GM19324 (cell line): ENCODE measurements around the gene CEP104.

Experiments used
- ATAC-seq: cut with Tn5 transposase; IDR thresholded peaks from one replicate; pipeline ENCODE4 v1.9.1; 2021; ENCODE audit warnings: mild to moderate bottlenecking, moderate library complexity; ENCODE audit not compliant: unreplicated experiment, low FRiP score

CEP104 gene

GRCh38 chr1:3783651-3784474, 73.1 kb downstream of the CEP104 start:
- ATAC-seq: no peak

- no peak for ATAC-seq
Measured at GRCh38 chr1:3780901-3781300, 76.1 kb downstream of the CEP104 start.

GRCh38 chr1:3779912-3780416, 77.0 kb downstream of the CEP104 start:
- no peak for ATAC-seq

GRCh38 chr1:3779265-3779911, 77.6 kb downstream of the CEP104 start:
- ATAC-seq: no peak

DNA sequence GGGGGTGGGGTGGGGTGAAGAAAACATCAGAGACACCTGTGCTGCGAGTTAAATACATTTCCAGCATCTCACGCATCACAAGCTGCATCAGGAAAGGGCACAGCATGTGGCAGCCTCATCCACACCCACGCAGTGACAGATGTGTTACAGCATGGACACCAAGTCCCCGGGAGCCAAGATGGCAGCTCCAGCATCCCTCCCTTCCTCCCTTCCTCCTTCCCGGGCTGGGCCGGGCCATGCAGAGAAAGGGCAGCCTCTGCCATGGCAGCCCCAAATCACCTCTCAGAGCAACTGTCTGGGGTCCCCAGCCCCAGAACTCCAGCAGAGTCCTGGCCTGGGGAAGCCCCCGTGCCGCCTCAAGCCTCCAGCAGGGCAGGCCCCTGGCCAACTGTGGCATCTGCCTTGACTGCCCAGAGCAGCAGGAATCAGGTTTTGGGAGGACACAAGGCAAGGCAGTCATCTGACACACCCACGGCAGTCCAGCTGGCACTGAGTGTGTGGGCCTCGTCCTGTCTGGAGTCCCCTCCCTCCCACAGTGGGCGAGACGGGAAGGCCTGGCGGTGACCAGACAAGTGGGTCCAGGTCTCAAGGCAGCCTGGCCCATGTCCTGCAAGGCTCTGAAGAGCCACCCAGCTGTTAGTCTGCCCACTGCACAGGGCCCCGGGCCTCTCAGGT, 78.3 kb downstream of the CEP104 start:
- ATAC-seq: no peak

GRCh38 chr1:3777647-3778589, 79.1 kb downstream of the CEP104 start:
- ATAC-seq: no peak

DNA sequence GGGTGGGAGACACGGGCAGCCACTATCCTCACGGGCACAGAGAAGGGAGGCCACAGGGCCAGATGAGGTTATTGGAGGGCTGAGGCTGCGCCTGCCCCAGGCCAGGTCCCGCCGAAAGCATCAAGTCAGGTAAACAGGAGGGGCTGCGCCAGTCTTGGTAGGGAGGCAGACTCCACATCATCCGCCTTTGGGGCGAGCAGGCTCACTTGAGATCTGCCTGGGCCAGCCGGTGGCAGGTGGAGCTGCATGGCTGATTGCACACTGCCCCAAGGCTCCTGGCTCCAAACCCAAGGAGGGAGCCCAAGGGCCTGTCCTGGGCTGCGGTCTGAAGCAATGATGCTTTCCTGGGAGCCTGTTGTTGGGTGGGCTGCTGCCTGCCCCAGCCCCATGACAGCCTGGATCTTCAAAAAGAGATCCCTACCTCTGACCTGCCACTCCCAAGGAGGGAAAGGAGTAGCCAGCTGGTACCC, 79.9 kb downstream of the CEP104 start:
- ATAC-seq: no peak

DNA sequence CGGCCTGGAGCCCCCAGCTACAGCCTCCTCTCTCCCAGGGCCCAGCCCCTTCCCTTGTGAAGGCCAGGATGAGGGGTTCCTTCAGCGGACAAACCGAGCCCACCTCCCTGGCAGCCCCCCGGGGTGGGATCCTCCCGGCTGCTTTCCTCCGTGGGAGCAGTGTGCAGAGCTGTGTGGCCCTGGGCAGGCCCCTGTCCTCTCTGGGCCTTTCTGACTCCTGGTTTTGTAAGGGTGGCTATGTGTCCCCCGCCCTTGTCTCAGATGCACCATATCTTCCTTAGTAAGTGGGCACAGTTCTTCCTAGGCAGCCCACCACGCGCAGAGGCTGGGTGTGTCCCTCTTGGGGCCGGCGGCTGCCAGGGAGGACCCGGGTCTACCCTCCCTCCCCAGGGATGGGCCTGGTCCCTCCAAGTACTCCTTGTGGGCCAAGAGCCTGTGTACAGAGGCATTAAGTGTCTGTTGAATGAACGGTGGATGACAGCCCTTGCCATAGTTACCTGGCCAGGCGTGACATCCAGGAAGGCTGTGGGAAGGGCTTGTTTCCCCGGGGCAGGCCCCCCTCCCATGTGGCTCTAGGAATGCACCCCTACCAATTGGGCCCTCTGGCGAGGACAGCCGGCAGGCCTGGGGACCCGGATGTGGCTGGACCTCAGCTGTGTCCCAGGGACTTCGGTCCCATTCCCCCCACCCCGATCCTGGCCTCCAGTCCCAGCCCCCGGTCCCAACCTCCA, 80.6 kb downstream of the CEP104 start:
- no peak for ATAC-seq

DNA sequence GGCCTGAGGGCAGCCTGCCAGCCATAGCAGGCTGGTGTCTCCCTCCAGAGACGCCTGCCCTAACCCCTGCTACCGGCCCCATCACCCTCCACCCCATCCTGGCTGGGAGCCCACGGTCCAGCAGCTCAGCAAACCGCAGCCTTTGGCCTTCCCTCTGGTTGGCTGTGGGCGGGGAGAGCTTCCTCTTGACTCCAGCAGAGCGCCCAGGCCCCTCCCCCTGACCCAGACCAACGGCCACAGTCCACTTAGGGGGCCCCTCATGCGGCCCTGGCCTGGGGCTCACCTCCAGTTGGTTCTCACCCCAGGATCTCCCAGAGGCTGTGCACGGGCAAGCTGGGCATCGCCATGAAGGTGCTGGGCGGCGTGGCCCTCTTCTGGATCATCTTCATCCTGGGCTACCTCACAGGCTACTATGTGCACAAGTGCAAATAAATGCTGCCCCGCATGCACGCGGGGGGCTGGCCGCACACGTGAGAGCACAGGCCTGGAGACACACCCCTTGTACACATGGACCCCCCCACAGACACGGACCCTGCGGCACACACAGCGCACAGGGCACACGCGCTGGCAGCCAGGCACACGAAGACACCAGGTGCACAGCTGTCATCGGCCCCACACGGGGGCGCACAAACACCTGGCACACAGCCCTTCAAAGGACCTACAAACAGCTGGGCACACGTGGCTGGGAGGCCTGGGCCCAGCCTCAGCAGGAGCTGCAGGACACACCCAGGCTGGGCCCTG, 81.4 kb downstream of the CEP104 start:
- ATAC-seq: no peak

DNA sequence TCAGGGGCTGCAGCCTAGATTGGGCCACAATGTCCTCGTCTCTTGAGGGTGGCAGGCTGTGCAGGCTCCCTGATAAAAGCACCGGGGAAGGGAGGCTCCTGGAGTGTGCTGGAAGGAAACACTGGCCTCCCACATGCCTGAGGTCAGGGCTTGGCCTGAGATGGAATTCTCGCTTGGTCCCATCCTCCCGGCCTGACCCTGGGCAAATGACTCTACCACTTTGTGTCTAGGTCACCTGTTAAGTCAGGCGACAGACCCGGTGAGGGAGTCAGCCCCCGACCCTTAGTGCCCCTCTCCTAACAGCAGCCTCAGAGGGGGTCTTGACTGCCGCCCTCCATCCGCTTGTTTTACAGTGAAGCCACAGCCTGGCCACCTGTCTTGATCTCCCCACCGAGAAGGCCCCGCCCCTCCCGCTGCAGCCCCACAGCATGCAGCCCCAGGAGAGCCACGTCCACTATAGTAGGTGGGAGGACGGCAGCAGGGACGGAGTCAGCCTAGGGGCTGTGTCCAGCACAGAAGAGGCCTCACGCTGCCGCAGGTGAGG, 82.0 kb downstream of the CEP104 start:
- no peak for ATAC-seq

DNA sequence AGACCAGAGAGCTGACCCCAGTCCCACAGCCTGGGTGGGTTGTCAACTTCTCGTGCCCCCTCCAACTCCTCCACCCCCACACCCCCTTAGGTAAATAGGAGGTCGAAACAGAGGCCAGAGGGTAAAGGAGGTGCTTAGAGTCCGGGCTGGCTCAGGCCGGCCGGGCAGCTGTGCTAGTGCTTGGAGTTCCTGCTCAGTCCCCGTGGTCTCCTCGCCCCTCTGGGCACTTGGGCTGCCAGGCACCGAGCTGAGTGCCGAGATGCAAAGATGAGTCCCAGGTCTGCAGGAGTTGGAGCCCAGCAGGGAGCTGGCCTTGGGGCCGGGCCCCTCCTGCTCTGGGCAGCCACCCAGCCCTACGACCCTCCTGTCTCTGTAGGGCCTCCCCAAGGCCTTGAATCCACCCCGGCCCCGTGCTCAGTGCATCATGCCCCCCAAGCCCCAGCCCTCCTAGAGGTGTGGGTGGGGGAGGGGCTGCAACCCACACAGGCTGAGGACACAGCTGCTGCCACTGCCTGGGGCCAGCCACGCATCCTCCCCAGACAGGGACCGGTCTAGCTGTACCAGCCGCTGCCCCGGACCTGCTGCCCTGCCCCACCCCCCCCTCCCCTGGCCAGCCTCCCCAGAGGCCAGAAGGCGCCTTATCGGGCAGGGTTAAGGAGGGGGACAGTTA, 82.6 kb downstream of the CEP104 start:
- ATAC-seq: no peak

- no peak for ATAC-seq
Measured at GRCh38 chr1:3773572-3774275, 83.3 kb downstream of the CEP104 start.

GRCh38 chr1:3772715-3773571, 84.1 kb downstream of the CEP104 start, which contains the start of gene SMIM1:
Gene SMIM1, plus strand, starts transcription at chr1:3772749. Its CDS starts 2,625 bp downstream, at chr1:3775374.
- peak; percentile 36 for ATAC-seq

GRCh38 chr1:3772027-3772714, 84.8 kb downstream of the CEP104 start:
- peak; percentile 67 for ATAC-seq

GRCh38 chr1:3771108-3772026, 85.6 kb downstream of the CEP104 start:
- ATAC-seq: no peak
